CD4-positive, alpha-beta T cell treated with Interleukin-4 for 4 hours (primary cell): Measurements from ENCODE around the gene MRPL37.

Source experiments
- DNase-seq: peaks from one replicate; pipeline ENCODE4 v3.0.0-alpha.2; 2020

The MRPL37 gene

DNA sequence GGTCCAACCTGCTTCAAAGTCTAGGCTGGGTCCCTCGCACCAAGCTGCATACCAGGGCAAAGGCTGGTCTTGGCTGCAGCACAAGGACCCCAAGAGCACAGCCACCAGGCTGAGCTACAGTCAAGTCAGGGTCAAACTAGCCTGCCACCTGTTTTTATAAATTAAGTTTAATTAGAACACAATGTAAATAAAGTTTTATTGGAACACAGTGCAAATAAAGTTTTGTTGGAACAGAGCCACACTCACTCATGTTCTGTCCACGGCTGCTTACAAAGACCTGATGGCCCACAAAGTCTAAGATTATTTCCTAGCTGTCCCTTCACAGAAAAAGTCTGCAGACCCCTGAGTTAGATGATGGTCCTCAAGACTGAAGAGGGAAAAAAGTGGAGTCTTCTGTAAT is 66.2 kb downstream of the MRPL37 start:
- DNase-seq: no peak

DNA sequence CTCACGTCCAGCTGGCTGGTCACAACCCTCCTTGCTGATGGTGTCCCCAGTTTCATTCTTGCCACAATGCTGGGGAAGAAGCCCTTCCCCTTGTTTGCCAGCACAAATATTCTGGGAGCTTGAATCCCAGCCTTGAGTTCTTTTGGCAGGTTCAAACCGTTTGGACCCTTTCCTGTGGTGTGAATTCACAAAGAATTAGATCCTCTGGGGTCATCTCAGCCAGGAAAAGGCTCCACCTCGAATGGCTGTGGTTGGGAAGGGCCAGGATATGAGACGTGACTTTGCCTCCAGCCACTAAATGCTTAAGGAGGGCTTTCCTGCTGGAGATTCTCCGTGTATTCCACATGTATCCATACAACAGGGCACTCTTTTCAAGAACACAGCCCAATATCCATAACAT is 66.9 kb downstream of the MRPL37 start:
- no peak for DNase-seq
